Activated CD8-positive, alpha-beta memory T cell treated with anti-CD3 and anti-CD28 coated beads, Interleukin-2, amount 50 U/mL, for 24 hours (primary cell): ENCODE data around the gene IL12RB2.

ENCODE experiments used
- DNase-seq: peaks from one replicate; pipeline ENCODE4 v3.0.0-alpha.2; 2020; ENCODE audit errors: extremely low read depth

Gene IL12RB2, protein sequence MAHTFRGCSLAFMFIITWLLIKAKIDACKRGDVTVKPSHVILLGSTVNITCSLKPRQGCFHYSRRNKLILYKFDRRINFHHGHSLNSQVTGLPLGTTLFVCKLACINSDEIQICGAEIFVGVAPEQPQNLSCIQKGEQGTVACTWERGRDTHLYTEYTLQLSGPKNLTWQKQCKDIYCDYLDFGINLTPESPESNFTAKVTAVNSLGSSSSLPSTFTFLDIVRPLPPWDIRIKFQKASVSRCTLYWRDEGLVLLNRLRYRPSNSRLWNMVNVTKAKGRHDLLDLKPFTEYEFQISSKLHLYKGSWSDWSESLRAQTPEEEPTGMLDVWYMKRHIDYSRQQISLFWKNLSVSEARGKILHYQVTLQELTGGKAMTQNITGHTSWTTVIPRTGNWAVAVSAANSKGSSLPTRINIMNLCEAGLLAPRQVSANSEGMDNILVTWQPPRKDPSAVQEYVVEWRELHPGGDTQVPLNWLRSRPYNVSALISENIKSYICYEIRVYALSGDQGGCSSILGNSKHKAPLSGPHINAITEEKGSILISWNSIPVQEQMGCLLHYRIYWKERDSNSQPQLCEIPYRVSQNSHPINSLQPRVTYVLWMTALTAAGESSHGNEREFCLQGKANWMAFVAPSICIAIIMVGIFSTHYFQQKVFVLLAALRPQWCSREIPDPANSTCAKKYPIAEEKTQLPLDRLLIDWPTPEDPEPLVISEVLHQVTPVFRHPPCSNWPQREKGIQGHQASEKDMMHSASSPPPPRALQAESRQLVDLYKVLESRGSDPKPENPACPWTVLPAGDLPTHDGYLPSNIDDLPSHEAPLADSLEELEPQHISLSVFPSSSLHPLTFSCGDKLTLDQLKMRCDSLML

DNA sequence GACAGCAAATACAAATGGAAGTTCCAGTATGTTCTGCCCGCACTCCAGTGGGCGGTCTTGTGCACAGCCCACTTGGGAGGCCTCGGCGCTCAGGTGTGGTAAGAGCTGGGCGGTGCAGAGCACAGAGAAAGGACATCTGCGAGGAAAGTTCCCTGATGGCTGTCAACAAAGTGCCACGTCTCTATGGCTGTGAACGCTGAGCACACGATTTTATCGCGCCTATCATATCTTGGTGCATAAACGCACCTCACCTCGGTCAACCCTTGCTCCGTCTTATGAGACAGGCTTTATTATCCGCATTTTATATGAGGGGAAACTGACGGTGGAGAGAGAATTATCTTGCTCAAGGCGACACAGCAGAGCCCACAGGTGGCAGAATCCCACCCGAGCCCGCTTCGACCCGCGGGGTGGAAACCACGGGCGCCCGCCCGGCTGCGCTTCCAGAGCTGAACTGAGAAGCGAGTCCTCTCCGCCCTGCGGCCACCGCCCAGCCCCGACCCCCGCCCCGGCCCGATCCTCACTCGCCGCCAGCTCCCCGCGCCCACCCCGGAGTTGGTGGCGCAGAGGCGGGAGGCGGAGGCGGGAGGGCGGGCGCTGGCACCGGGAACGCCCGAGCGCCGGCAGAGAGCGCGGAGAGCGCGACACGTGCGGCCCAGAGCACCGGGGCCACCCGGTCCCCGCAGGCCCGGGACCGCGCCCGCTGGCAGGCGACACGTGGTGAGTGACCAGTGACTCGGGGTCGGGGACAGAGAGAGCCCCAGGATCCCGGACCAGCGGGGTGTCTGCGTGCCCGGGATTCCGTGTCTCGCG, at the start of gene IL12RB2:
Gene IL12RB2, plus strand, starts transcription at position 623 of the 810 bp plus-strand sequence. CDS start 12,496 bp downstream, outside the sequence.
- DNase-seq, result no peak

DNA sequence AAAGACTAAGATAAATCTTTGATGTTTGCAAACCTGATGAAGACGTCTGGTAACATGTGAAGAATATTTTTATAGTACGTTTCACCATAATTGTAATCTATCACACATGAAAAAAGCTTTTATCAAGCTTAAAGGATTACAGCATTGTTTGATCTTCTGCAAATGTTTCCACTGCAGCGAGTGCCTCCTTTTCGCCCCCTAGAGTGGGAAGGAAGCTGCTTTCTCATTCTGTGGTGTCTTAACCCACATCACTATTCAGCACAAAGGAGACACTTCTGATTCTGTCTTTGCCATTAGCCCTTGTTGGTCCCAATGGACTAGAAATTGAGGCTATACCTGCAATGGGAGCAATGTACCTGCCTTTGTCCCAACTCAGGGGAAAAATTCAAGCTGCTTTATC, 46.0 kb upstream of the IL12RB2 start:
- DNase-seq, result no peak

DNA sequence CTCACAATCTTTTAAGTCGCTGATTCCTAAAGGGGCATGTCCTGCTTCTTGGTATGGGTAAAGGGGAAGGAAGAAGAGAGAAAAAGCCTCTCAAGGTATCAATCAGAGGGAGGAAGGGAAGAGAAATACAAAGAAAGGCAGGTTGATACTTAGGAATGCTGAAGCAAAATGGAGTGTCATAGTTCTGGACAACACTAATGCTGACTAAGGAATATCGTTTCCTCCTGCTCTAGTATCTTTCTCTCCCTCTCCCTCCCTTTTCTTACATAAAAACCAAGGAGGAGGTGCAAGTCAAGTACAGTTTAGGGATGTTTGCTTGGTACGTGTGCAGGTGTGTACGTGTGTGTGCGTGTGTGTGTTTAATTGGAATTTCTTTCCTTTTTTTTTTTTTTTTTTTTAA, 44.9 kb upstream of the IL12RB2 start:
- no peak for DNase-seq

DNA sequence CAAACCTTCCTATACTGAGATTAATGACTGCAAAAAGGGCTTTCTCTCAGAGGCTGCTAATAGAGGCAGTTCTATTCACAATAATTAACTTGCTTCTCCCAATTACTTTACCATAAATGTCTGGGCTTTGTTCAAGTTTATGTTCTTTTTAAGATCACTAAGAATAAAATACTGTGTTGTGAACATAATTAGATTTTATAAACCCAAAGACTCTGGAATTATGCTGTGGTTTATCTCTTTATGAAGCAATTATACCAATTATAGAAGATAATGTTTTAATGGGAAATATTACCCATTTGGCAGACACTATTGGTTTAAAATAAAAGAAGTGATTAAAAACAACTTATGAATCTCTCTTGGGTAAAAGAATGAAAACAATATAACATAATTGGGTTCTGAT, 43.5 kb upstream of the IL12RB2 start:
- no peak for DNase-seq

DNA sequence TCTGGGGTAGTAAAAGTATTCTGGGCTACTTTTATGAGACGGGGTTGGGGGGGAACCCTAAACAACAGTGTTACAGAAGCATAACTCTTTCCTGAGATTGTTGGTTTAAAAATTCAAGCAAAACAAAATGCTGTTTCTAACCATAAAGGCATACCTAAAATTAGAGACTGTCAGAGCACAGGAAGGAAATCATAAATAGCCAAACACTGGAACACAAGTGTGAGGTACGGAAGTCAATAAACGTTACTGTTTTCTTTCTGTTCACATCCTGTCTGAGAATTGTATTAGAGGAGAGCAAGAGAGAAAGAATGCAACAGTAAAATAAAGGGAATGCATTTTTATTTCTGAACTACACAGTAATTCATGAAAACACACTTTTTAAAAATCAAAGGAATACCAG, 42.8 kb upstream of the IL12RB2 start:
- DNase-seq, result no peak

DNA sequence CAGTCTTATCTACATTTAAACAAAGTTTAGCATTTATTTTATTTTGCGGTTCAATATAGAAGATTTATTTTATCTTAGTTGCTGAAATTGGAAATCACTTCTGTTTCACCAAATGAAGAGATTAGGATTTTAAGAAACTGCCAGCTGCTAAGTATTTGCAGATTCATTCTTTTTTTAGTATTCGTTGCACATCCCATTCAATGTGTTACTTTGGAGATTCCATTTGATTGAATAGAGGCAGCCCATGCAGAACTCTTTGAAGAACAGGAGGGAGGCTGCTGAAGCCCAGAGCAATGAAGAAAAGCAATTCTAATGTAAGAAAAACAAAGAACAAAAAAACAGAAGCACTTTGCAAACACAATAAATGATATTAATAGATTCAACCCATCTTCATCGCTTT, 38.6 kb upstream of the IL12RB2 start:
- no peak for DNase-seq

DNA sequence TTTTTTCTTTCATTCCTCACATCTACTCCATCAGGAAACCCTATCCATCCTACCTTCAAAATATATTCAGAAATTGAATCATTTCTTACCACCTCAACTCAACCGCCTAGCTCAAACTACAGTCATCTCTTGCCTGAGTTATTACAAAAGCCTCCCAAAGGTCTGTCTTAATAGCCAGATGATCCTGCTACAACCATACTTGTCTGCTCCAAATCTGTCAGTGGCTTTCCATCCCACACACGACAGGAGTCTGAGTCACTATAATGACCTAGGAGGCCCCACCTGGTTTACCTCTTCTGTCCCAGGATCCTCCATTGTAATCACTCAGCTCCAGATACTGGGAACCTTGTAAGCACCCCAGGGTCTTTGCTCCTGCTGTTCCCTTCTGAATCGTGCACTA, 37.1 kb upstream of the IL12RB2 start:
- DNase-seq, result no peak

DNA sequence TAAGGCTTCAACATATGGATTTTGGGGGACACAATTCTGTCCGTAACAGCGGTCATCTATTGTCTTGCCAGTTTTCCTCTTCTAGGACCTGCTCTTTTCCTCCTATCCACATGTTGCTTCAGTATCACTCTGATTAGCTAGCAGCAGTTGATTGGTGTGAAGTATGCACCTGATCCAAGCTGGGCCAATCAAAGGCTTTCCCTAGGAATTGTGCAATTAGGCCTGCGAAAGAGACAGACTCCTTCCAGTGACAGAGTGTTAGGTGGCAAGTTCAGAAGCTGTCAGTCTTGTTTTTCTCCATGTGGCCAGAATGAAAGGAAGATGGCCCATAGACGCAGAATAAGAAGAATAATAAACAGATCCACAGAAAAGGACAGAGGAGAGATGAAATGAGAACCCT, 34.1 kb upstream of the IL12RB2 start:
- DNase-seq, result no peak

DNA sequence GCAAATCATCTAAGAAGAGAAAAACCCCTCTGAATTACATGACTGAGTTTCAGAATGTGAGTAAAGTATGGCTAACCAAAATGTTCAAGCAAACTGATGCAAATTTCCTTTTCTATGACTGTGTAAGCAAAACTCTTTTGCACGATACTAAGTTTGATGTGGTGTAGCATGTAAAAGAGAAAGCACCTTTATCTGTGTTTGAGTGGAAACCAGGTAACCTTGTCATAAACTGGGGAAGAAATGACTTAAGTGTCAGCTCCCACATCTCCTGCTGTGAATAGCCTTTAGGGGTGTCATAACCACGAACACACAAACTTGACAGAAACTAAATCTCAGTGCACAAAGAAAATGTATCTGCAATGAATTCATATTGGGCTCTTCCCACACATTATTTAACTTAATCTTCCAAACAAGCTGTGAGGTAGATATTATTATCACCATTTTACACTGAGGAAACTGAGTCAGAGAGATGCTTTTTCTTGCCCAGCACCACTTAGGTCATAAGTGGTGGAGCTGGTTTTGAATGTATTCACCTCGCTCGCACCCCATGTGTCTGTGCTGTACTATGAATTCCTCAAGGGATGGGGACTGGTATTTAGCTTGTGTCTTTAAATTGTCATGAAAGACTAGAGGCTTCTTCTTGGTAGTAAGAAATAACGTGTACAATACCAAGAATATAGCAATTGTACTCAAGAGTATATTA, 32.9 kb upstream of the IL12RB2 start:
- no peak for DNase-seq

DNA sequence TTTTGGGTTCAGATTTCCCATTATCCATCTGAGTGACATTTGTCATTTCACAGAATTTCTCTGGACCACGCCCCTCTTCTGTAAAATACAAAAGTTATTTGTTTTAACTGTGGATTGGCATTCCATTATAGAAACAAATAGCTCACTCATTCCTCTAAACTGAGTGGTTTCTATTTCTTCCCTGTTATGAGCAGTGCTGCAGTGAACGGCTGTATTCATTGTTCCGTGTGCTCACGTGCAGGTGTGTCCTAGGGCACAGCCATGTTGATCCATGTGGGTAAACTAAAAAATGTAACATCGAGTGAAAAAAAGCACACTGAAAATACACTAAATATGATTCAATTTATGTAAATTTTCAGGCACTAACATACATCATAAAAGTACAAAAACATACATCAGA, 27.0 kb upstream of the IL12RB2 start:
- no peak for DNase-seq

DNA sequence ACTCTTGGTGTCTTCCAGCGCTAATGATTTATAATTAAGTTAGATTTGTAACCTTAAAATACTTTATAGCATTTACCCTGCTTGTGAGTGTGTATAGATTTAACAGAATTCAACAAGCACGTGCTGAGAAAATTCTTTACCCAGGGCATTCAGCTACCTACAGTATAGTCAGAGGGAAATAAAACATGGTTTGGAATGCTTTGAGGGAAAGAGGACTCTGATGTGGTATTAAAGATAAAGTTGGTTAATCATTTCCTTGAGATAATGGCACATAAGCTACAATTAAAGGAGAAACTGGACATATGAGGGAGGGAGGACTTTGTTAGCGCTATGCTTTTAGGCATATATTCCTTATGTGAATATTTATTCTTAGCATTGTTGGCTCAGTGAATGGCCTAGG, 26.4 kb upstream of the IL12RB2 start:
- no peak for DNase-seq

DNA sequence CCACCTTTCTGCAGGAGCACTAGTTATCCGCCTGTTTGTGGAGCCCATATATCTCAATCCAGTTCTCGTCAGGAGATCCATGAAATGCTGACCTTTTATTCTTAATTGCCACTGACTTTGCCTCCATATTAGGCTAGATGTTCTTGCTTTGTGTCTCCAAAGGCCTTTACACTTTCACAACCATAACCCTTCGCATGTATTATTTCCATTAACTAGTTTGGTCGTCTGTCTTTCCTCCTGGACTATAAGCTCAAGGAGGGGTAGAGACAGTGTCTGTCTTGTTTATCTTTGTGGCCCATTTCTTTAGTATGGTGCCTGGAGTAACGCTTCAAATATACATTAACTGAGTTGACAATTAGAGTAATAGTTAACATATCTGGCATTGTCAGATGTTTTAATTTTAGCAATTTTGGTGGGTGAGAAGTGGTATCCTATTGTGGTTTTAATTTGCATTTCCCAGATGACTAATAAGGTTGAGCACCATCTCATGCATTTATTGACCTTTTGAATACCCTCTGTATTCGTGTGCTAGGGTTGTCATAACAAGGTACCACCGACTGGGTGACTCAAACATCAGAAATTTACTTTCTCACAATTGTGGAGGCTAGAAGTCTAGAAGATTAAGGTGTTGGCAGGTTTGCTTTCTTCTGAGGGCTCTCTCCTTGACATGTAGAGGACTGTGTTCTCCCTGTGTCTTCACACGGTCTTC, 21.7 kb upstream of the IL12RB2 start:
- no peak for DNase-seq

DNA sequence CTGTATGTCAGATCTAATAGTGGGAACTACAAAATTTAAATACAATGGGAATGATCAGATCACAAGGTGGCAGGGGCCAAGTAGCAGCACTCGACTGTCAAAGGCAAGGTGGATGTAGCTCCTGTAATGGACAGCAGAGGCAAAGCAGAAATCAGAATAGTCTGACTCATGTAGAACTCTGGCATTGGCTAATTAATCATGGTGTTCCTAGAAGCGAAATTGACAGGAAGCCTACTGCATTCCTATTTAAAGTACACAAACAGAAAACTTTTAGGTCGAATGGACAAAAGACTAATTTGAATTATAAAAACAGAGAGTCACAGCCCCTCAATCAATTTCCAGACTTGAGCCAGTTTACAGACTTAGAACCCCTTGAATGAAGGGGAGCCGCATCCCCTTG, 17.4 kb upstream of the IL12RB2 start:
- no peak for DNase-seq

DNA sequence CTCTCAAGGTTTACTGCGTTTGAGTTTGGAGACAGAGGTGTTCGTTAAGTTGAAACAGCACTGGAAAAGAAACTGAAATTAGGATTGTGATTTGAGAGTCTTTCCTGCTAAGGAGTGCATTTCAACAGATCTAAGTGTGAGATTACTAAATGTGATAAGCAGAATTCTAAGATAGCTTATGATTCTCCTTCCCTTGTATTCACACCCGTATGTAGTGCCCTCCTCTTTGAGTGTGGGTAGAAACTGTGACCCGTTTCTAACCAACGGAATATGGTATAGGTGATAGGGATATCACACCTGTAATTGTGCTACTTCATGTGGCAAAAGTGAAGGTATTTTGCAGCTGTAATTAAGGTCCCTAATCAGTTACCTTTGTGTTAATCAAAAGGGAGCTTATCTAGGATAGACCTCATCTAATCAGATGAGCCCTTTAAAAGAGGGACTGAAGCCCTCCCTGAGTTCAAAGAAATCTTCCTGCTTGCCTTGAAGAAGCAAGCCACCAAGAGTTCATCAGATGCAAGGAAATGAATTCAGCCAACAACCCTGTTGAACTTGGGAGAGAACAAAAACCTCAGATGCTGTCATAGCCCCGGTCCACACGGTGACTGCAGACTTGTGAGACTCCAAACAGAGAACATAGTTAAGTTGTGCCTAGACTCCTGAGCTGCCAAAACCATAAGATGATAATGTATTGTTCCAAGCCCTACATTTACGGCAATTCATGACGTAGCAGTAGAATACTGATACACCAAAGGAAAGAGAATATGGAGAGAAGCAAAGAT, 12.6 kb upstream of the IL12RB2 start:
- DNase-seq, result no peak

DNA sequence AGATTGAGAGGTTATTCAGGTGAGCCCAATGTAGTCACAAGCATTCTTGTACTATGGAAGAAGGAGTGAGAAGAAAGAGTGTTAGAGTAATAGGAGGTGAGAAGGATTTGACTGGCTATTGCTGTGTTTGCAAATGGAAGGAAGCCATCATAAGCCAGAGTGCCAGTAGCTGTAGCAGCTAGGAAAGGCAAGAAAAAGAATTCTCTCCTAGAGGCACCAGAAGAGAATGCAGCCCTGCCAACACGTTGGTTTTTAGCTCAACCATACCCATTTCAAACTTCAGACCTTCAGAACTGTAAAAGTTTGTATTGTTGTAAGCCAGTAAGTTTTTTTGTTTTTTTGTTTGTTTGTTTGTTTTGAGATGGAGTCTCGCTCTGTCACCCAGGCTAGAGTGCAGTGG, 8.9 kb upstream of the IL12RB2 start:
- no peak for DNase-seq

DNA sequence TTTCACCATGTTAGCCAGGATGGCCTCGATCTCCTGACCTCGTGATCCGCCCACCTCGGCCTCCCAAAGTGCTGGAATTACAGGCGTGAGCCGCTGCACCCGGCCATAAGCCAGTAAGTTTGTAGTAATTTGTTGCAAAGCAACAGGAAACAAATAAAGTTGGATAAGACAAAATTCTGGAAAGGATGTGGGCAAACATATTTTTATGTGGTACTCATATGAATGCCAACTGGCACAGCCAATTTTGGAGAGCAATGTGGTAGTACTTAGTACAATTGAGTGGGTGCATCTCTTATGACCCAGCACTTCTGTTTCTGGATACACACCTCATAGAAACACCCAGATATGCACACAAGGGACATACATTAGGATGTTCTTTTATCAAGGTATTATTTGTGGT, 8.4 kb upstream of the IL12RB2 start:
- DNase-seq, result no peak

DNA sequence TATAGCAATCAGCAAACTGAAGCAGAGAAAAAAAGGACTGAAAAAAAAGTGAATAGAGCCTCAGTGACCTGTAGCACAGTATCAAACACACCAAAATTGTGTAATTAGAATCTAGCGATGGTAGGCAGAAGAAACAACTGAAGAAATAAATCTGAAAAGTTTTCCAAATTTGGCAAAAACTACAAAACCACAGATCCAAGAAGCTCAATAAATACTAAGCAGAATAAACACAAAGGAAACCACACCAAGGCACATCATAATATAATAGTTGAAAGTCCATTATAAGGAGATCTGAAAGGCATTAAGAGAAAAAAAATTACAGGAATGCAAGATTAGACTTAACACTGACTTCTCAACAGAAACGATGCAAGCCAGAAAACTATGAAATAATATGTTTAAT, 7.1 kb upstream of the IL12RB2 start:
- no peak for DNase-seq

DNA sequence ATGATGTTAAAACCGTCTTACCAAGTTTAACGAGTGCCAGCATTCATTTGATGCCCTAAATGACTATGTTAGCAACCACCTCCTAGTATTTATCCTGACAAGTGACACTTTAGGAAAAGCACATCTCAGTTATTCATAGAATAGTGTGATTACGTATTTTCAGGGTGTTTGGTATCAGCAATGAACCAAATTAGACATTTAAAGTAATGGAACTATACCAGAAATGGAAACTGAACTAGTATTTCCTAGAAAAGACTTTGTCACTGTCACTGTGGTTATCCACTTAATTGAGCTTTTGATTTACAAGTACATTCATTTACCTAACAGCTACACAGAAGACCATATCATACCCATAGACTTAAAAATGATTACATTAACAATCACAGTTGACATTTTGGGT, 3.6 kb upstream of the IL12RB2 start:
- no peak for DNase-seq

DNA sequence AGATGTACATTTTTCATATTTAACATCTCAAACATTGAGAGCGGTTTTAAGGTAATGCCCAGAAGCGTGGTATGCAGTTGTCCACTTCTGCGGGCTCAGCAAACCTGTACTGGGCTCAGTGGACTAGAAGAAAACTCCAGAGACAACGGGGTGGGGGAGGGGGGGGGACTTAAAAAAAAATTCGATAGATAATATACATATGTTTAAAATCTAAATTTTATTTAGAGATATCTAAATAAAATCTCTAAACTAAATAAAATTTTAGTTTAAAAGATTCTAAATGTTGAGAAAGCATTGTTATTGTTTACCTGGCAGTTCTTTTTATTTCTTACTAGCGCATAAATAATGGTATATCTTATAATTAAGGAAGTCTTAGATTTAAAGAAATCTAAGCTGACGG, 1.1 kb upstream of the IL12RB2 start:
- DNase-seq, result no peak

DNA sequence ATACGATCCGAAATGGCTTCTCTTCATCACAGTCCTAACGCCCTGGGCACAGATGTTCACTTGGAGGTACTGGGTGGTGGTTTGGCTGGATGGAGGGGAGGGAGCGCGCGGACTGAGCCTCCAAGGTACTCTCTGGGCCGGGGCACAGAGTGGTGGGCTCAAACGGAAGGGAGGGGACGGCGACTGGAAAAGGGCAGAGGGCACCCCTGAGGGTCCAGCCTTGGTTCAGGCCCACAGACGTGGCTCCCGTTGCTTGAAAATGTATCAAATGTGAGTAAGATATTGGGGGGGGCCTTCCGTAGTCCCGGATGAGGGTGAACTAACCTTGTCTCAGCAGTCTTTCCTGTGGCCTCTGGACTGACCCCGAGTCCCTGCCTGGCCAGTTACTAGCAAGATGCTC, 463 bp downstream of the IL12RB2 start:
- DNase-seq, result no peak
